Progenitor cell of endocrine pancreas (in vitro differentiated cells): ENCODE measurements around the gene SSH3. TPM values are rescaled to one million over a fixed set of nuclear protein-coding genes. Genes with fewer than 3 reads are reported as not detected.

Source experiments
- DNase-seq: peaks from one replicate; pipeline ENCODE4 v3.0.0; 2021; ENCODE audit warnings: low spot score; ENCODE audit not compliant: unreplicated experiment
- H3K27ac Mint-ChIP-seq: 2 replicates; pipeline ENCODE4 v1.8.0; 2021; ENCODE audit warnings: mild to moderate bottlenecking, moderate library complexity, mixed read lengths
- H3K27me3 Mint-ChIP-seq: 2 replicates; pipeline ENCODE4 v1.8.0; 2021; ENCODE audit warnings: mixed read lengths
- H3K36me3 Mint-ChIP-seq: 2 replicates; pipeline ENCODE4 v1.8.0; 2022; ENCODE audit warnings: mixed read lengths; ENCODE audit not compliant: insufficient read depth
- H3K4me1 Mint-ChIP-seq: 2 replicates; pipeline ENCODE4 v1.8.0; 2021; ENCODE audit warnings: low read depth, mixed read lengths
- H3K4me3 Mint-ChIP-seq: 2 replicates; pipeline ENCODE4 v1.8.0; 2021; ENCODE audit warnings: low read depth, mild to moderate bottlenecking, moderate library complexity, mixed read lengths
- H3K9me3 Mint-ChIP-seq: 2 replicates; pipeline ENCODE4 v1.8.0; 2021; ENCODE audit warnings: low read depth, mixed read lengths
- CTCF ChIP-seq: fragments of 200-600 bp; sonication (generic); IDR thresholded peaks from one replicate; pipeline ENCODE4 v1.5.0; 2021; ENCODE audit warnings: antibody characterized with exemption, mild to moderate bottlenecking; ENCODE audit not compliant: unreplicated experiment
- total RNA-seq: library from RNA; stranded (reverse); gene quantifications from 2 replicates; pipeline ENCODE4 v1.2.1, GENCODE V29; 2021

SSH3 gene
- total RNA-seq, 1 donor from 2014 or later: 48.9 TPM

DNA sequence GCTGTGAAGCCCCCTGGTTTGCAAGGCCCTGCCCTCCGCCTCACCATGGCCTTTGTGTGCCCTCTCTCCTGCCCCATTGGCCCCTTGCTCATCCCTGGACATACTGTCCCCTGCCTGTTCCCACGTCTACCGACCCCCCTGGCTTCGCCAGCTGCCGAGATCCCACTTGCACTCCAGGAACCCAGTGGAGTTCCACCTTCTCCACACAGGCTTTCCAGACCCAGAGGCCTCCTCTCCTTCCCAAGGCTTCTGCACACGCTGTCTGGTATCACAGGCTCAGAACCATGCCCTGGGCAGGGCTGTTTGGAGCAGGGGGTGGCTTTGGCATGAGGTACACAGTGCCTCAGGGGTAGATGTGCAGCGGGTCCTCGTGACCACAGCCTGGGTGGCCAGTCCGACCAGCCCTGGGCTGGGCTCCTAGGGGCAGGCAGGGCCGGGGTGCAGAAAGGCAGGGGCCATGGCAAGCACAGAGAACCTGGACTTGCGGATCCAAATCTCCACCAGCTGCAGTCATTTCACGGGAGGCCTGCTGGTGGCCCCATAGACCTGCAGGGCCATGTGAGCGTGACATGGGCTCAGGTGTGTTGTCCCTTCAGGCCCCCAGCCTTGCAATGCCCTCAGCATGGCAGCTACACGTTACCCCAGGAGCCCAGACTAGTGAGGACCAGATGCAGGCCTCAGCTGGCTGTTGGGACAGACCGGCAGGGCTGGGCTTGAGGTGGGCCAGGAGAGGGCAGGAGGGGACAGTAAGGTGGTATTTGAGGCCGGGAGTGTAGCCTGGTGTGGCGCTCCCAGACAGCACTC is 27.5 kb upstream of the SSH3 start:
- no peaks in the 10 kb centered on the region for H3K9me3 Mint-ChIP-seq
- H3K4me3 Mint-ChIP-seq: no peak overlapping the region
- no peak for DNase-seq
- peaks cover 3% of the 10 kb centered on the region for H3K36me3 Mint-ChIP-seq
- no peaks in the 10 kb centered on the region for H3K4me1 Mint-ChIP-seq
- peak overlapping the region; percentile 69 for H3K27ac Mint-ChIP-seq
- no peak for TF ChIP-seq CTCF
- H3K27me3 Mint-ChIP-seq: no peaks in the 10 kb centered on the region

- H3K9me3 Mint-ChIP-seq: no peaks in the 10 kb centered on the region
Observed at GRCh38 chr11:67276781-67277230, 26.5 kb upstream of the SSH3 start.

GRCh38 chr11:67277231-67277961 is 25.9 kb upstream of the SSH3 start:
- no peak overlapping the region for H3K4me3 Mint-ChIP-seq
- peaks cover 4% of the 10 kb centered on the region for H3K36me3 Mint-ChIP-seq
- no peak for TF ChIP-seq CTCF
- DNase-seq: no peak
- no peaks in the 10 kb centered on the region for H3K9me3 Mint-ChIP-seq
- no peaks in the 10 kb centered on the region for H3K4me1 Mint-ChIP-seq
- no peaks in the 10 kb centered on the region for H3K27me3 Mint-ChIP-seq
- H3K27ac Mint-ChIP-seq: no peak overlapping the region

More at GRCh38 chr11:67276781-67277230, 26.5 kb upstream of the SSH3 start:
- H3K4me3 Mint-ChIP-seq: no peak overlapping the region
- DNase-seq: no peak
- H3K36me3 Mint-ChIP-seq: peaks cover 3% of the 10 kb centered on the region
- no peak overlapping the region for H3K27ac Mint-ChIP-seq
- no peaks in the 10 kb centered on the region for H3K4me1 Mint-ChIP-seq
- no peaks in the 10 kb centered on the region for H3K27me3 Mint-ChIP-seq
- no peak for TF ChIP-seq CTCF

- TF ChIP-seq CTCF: no peak
- no peaks in the 10 kb centered on the region for H3K9me3 Mint-ChIP-seq
- H3K27ac Mint-ChIP-seq: no peak overlapping the region
- no peaks in the 10 kb centered on the region for H3K27me3 Mint-ChIP-seq
- peaks cover 6% of the 10 kb centered on the region for H3K36me3 Mint-ChIP-seq
- no peak overlapping the region for H3K4me3 Mint-ChIP-seq
- DNase-seq: no peak
- H3K4me1 Mint-ChIP-seq: no peaks in the 10 kb centered on the region
Observed at GRCh38 chr11:67278135-67278938, 25.0 kb upstream of the SSH3 start.
